Muscle of arm (tissue), 12 donors: ENCODE data around the gene WNK1. TPM values are rescaled to one million over a fixed set of nuclear protein-coding genes. Genes with fewer than 3 reads are reported as not detected.
"Not testable (repeated sequence)": the region's sequence is repeated elsewhere in the genome, so short reads cannot be mapped to it uniquely, and the experiment has no call there.

Experiments
- DNase-seq: peaks from one replicate; pipeline ENCODE4 v3.0.0-alpha.2; 2013
- polyA plus RNA-seq, 12 donors: library from polyadenylated mRNA; unstranded; fragments of 120-200 nt; gene quantifications; one replicate each; pipeline ENCODE4 v1.2.1, GENCODE V29; 2013; ENCODE audit not compliant: insufficient read length in 12 of 12

WNK1 gene
- polyA plus RNA-seq, 12 donors = 48.9 to 126 (median 72.9) TPM; not detected in 1

DNA sequence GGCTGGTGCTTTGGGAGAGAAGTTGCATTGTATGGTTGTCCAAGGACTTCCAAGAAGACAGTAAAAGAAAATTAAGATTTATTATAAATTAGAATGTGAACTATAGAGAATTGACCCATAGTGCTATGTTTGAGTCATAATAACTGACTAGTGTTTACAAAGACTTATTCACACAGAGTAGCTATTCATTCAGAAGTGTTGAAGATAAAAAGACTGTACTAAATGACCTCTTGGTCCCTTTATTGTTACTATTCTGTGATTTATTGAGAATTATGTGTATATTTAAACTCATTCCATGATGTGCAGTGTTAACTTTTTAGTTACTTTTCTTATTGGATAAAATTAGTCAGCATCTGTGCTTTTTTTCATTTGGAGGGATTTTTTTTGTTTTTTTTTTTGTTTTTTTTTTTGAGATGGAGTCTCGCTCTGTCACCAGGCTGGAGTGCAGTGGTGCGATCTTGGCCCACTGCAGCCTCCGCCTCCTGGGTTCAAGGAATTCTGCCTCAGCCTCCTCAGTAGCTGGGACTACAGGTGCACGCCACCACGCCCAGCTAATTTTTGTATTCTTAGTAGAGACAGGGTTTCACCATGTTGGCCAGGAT is 24.5 kb downstream of the WNK1 start:
- DNase-seq = not testable (repeated sequence)

DNA sequence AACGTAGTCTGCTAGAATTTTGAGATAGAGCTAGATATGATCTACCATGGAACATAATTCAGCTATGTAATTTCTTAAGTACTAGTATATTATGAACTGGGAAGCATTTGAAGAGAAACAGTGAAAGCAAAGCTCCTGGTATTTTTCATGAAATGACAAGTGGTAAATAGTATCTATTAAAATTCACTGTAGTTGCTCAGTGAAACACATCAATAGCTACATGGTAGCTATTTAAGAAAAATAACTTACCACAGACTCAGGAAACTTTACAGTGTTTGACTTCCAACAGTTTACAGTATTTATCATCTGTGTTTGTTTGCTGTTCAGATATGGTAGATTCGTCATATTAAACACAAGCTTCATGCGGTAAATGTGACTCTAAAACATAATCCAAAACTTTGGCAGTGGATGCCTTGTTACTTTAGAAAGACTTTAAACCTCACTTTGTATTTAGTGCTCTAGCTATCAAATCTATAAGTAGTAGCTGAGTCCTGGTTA is 25.2 kb downstream of the WNK1 start:
- DNase-seq = no peak

DNA sequence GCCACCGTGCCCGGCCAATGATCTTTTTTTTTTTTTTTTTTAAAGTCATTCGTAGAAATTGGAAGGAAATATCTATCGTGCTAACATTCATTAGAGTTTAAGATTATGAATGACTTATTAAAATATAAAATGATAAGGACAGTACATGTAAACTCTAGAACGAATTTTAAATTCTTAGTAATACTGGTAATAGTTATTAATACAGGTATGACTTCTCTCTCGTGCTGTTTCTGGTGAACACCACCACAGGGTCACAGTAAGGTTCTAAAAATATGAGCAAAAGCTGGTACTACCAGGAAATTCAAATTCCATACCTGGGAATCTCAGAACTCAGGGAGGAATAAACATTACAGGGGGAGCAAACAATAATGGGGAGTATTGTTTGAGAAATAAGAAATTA is 26.2 kb downstream of the WNK1 start:
- no peak for DNase-seq

- no peak for DNase-seq
These were observed 27.7 kb downstream of the WNK1 start for GRCh38 chr12:779745-780734.

- DNase-seq = no peak
These were observed 28.5 kb downstream of the WNK1 start for GRCh38 chr12:780750-781379.

DNA sequence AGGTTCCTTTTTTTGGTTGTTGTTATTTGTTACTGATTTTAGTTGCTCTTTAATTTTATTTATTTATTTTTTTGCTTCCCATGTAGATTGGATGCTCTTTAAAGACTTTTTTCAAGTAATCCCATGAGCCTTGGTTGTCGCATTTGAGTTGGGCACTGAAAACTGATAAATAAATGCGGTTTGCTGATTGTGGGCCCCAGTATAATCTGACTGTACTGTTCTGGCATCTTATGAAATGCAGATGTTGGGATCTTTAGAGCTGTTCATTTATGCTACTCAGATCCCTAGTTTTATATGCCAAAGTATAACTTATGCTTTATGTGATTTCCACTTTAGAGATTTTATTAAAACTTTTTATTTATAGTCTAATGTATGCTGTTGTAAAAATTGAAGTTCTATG is 33.3 kb downstream of the WNK1 start:
- DNase-seq = no peak

- no peak for DNase-seq
These were observed 35.9 kb downstream of the WNK1 start for GRCh38 chr12:788288-788687.

GRCh38 chr12:788762-789161 is 36.4 kb downstream of the WNK1 start:
- DNase-seq = not testable (repeated sequence)

DNA sequence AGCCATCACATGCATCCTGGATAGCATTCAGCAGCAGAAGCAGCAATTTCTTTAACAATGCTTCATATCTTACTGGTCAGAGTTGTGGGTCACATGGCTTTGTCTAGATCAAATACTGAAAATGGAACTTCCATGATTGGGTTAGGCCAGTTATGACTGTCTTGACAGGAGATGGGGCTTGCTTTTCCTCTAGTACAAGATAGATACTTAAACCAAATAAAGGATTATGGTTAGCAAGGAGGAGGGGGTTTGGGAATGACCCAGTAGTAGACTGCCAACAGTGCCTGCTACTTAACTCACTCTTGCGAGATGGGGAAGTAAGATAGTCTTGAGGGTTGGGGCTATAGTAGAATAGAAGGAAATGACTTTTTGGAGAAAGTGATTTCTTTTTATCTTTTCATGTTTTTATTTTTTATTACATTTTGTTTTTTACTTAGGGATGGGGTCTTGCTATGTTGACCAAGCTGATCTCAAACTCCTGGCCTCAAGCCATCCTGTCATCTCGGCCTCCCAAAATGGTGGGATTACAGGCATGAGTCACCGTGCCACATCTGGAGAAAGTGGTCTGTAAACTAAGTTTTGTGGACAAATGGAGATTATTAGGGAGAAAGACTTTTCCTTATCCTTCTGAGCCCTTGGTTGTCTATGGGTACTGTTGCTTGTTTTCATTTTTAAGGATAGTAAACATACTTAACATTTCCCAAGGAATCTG is 37.6 kb downstream of the WNK1 start:
- no peak for DNase-seq

DNA sequence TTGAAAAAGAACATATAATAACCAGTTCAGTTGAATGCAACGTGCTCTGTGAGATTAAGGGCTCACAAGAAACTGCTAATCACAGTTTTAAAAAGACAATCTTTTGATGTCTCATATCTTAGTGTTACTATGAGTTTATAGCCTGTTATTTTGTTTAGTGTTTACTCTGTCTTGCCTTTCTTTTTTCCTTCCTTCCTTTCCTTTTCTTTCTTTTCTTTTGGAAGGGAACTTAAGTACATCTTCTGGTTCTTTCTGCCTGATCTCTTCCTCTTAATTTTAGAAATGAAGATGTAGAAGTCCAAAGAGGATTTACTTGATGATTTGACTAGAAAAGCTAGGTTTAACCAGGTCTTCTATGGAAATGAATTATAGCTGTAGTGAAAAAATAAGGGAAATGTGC is 38.2 kb downstream of the WNK1 start:
- no peak for DNase-seq

GRCh38 chr12:793037-793436 is 40.7 kb downstream of the WNK1 start:
- DNase-seq = no peak

- no peak for DNase-seq
These were observed 41.3 kb downstream of the WNK1 start for GRCh38 chr12:793711-794110.

GRCh38 chr12:795305-795704 is 42.9 kb downstream of the WNK1 start:
- no peak for DNase-seq

DNA sequence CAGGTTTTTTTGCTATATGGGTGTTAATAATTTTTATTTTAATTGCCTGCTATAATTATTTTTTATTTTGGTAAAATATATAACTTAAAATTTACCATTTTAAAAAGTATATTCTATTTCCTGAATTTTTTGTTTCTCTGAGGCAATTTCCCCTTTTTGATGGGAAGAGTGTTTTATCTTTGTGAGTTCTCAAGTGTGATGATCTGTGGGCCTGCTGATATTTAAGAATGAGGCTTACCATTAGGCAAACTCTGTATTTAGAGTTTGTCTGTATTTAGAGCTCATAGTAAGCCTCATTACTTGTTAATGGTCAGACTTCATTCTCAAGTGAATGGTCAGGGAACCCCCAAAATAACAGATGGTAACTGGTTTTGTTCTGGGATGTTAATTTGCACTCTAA is 48.0 kb downstream of the WNK1 start:
- no peak for DNase-seq

DNA sequence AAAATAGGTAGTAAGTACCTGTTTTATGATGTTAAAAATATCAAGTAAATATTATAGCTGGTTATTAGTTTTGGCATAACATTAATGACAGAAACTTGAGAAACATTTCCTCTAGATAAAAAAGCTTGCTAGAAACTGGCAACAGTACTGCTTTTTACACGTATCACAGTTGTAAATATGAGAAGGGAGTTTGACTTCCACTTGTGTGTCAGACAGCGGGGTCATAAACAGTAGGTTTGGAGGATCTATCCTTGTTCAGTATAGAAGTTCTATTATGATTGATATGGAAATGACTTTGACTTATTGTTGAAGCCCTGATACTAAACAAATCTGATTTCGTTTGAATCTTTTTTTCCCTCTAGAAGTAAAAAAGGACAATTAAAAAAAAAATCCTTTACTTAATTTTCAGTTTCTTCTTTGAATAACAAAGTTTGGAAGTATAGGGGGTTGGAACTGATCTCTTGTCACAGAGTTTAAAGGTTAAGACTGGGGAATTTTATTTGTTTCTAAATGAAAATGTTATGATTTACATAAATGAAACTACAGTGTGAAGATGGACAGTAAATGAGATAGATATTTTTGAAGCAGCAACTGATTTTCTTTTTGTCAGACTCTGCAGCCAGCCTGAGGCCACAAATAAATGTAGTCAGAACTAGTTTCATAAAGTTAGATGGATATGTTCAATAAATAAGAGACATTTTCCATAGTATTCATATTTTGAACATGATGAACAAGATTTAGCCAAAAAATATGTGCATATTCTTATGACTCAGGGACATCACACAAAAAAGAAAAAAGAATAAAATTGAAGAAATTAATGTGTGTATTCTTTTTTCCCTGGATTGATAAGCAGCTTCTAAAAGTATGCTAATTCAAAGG is 50.1 kb downstream of the WNK1 start:
- no peak for DNase-seq

DNA sequence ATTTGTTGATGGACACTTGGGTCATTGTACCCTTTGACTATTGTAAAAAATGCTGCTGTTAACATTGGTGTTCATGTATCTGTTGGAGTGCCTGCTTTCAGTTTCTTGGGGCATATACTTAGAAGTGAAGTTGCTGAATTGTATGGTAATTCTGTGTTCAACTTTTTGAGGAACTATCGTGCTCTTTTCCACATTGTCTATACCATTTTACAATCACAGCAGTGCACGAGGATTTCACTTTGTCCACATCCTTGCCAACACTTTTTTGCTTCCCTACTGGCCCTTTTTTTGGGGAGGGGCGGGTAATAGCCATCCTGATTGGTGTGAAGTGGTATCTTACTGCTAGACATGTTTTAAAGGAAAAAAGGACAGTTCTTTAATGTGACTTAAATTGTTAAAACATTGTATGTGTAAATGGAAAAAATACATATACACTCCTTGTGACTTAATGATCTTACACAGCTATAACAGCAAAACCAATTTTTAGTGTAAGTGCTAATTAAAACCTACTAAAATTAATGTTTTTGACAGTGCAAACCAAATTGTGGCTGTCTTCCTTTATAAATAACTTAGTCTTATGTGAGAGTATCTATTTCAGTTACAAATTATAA is 52.7 kb downstream of the WNK1 start:
- no peak for DNase-seq

DNA sequence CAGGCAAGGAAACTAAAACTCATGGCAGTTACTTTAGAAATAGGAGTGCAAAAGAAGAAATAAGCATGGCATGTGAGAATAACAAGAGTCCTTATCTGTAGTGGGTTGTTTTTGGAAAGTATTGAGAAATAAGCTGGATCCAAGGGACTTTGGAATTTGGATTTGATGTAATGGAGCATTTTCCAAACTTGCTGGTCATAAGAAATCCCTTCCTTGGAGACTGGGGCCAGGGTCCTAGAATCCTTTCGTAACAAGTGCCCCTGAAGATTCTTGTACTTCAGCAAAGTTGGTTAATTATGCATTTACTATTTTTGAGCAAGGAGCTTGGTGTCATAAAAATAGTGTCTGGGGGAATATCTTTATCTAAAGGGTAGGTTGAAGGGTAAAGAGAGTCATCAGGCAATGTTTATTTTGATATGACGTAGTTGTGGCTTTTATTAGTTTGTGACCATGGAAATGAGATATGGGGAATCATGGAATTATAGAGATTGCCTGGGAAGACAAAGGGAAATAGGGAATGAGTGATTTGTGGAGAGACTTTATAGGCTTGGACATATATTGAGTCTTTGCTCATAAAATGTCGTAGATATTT is 53.9 kb downstream of the WNK1 start:
- no peak for DNase-seq

GRCh38 chr12:807041-807735 is 54.8 kb downstream of the WNK1 start:
- DNase-seq = no peak

- DNase-seq = no peak
These were observed 57.7 kb downstream of the WNK1 start for GRCh38 chr12:810116-810515.
